HG03196 (cell line): ENCODE data around the gene TCF21.
A peak's percentile ranks its signal among the peaks of the same experiment; 100 is the strongest.
"Not testable (repeated sequence)": the region's sequence is repeated elsewhere in the genome, so short reads cannot be mapped to it uniquely, and the experiment has no call there.

Source experiments
- ATAC-seq: cut with Tn5 transposase; IDR thresholded peaks from one replicate; pipeline ENCODE4 v1.9.1; 2021; ENCODE audit not compliant: unreplicated experiment

The TCF21 gene

DNA sequence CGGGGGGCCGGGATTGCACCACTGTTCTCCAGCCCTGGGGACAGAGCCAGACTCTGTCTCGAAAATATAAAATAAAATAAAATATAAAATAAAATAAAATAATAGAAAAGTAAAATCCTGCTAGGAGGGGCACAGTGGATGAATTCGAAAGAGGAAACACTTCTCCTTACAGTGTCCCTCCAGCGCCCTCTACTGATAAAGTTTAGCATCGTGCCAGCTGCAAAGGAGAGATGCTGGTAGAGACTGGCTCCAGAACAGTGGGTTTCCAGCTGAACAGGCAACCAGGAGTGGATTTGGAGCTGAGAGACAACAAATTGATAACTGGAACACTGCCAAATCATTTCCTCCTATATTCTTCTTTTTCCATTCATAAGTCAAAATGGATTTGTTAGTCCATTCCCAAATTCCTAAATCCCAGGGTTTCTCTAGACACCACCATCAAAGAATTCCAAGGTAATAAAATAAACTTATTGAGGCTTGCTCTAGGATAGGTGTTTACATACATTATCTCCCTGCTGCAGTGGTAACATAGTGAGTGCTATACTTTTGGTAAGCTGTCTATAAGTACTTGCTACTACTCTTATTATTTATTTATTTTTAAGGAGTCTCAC is 32.4 kb downstream of the TCF21 start:
- peak; percentile 51 for ATAC-seq

DNA sequence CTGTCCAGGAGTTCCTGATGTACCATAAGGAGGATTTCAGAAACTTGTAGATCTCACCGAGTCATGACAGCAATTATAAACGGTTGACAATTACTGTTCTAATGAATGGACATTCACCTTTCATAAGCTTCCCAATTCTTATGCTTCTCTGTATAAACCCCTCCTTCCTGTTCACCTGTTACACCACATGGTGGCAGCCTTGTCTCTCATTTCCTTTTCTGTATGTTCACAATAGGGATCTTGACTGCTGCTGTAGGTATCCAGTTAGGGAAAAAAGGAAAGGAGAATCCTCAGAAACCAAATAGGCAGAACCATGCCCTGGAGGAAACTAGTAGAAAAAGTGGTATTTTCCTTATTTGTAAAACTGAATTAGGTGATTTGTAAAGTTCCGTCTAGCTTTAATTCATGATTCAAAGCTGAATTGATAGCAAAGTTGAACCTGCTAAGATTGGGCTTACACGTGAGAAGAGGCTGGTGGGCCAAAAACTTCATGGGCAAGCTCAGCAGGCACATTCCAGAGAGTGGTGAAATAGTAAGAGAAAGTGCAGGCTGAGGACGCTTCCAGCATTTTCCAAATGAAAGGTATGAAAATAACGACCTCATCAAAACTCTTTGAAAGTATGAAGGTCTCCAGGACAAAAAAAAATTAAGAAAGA is 35.2 kb downstream of the TCF21 start:
- no peak for ATAC-seq

DNA sequence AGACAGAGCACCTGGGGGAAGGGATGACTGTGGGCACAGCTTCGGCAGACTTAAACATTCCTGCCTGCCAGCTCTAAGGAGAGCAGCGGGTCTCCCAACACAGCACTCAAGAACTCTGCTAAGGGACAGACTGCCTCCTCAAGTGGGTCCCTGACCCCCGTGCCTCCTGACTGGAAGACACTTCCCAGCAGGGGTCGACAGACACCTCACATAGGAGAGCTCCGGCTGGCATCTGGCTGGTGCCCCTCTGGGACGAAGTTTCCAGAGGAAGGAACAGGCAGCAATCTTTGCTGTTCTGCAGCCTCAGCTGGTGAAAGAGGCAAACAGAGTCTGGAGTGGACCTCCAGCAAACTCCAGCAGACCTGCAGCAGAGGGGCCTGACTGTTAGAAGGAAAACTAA is 42.3 kb downstream of the TCF21 start:
- not testable (repeated sequence) for ATAC-seq

- ATAC-seq: not testable (repeated sequence)
Measured at GRCh38 chr6:133936352-133936751, 47.4 kb downstream of the TCF21 start.

DNA sequence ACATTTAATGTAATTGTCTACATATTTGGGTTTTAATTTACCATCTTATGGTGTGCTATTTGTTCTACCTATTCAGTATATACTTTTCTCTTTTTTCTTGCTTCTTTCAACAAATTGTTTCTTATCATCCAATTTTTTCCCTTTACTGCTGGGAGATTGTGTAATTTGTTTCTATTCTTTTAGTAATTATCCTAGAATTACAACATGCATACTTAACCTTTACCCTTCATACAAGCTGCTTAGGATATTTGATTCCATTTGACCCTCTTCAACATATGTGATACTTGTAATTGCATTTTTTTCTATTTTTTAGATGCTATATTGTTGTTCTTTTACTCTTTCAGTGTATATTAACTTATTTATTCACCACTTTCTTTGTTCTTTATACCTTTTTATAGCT is 49.0 kb downstream of the TCF21 start:
- ATAC-seq: no peak

- no peak for ATAC-seq
Measured at GRCh38 chr6:133938533-133938932, 49.6 kb downstream of the TCF21 start.

DNA sequence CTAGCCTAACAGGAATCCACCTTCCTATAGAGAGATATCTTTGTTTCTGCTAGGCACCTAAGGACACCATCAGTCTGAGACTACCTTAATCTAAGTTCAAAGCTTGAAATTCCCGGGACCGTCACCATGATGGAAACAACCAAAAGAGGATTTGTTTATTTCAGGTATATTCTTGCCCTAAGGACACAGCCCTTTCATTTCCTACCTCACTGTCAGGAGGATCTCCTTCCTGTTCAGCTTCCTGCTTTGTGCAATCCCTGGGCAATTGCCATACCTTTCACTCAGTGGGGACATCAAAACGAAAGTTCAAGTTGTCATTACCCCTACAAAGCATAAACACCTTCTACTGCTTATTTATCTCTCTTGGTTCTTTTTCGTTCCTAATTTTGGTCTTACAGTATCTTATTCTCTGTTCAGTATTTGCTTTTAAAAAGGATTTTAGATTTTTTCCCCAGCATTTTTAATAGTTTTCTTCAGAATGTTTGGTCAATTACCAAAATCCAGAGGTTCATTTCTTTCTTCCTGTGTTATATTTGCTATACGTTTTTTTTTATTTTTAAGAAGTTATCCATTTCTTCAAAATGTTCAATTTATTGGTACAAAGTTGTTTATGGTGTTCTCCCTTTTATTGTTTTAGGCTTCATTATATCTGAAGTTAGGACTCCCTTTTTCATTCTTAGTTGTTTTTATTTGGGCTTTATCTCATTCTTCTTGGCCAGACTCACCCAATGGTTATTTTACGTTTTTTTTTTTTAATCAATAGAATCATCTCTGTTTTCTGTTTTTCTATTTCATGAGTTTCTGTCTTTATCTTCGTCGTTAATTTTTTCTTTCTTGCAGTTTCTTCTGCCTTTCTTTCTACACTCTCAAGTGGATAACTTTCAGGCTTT is 51.1 kb downstream of the TCF21 start:
- no peak for ATAC-seq
